Heart left ventricle (tissue), 16 donors: ENCODE results near the gene TRMT44. TPM values are rescaled to one million over a fixed set of nuclear protein-coding genes. Genes with fewer than 3 reads are reported as not detected.

Source experiments
- ATAC-seq, 4 donors: fragments of 200-7000 bp; cut with Tn5 transposase; one replicate each; pipeline ENCODE4 v1.9.1; 2020 to 2022; ENCODE audit warnings: moderate library complexity in 4 of 4, mild to moderate bottlenecking in 3 of 4, moderate number of reproducible peaks in 1 of 4
- DNase-seq, 5 donors: peaks; one replicate each; pipeline ENCODE4 v3.0.0-alpha.2; 2020
- H3K27ac ChIP-seq, 12 donors: fragments of 200-600 bp; sonication (generic) in 4 of 12; one replicate each; pipeline versions ENCODE4 v1.5.0 to v1.8.0; 2016 to 2022; ENCODE audit warnings: mild to moderate bottlenecking in 2 of 12
- H3K27me3 ChIP-seq, 9 donors: fragments of 200-600 bp; sonication (generic) in 2 of 9; one replicate each; pipeline versions ENCODE4 v1.5.1 to v1.8.0; 2016 to 2022; ENCODE audit warnings: mild to moderate bottlenecking in 3 of 9
- H3K36me3 ChIP-seq, 9 donors: fragments of 200-600 bp; sonication (generic) in 2 of 9; one replicate each; pipeline versions ENCODE4 v1.5.0 to v1.8.0; 2018 to 2022; ENCODE audit warnings: mild to moderate bottlenecking in 2 of 9
- H3K4me1 ChIP-seq, 12 donors: fragments of 200-600 bp; sonication (generic) in 4 of 12; one replicate each; pipeline versions ENCODE4 v1.5.0 to v1.8.0; 2016 to 2022; ENCODE audit warnings: mild to moderate bottlenecking in 3 of 12
- H3K4me3 ChIP-seq, 12 donors: fragments of 200-600 bp; sonication (generic) in 4 of 12; one replicate each; pipeline versions ENCODE4 v1.5.0 to v1.8.0; 2017 to 2022; ENCODE audit warnings: mild to moderate bottlenecking in 9 of 12, moderate library complexity in 4 of 12
- H3K9me3 ChIP-seq, 12 donors: fragments of 200-600 bp; sonication (generic) in 4 of 12; one replicate each; pipeline versions ENCODE4 v1.5.0 to v1.8.0; 2016 to 2022; ENCODE audit warnings: mild to moderate bottlenecking in 1 of 12
- CTCF ChIP-seq, 12 donors: fragments of 200-600 bp; sonication (generic) in 4 of 12; IDR thresholded peaks; one replicate each; pipeline versions ENCODE4 v1.5.0 to v1.8.0; 2018 to 2022; ENCODE audit warnings: antibody characterized with exemption in 12 of 12, mild to moderate bottlenecking in 5 of 12
- POLR2A ChIP-seq, 2 donors: fragments of 450-650 bp; IDR thresholded peaks; one replicate each; pipeline ENCODE4 v1.6.1; 2017; ENCODE audit warnings: antibody characterized with exemption in 2 of 2, mild to moderate bottlenecking in 2 of 2, moderate library complexity in 2 of 2
- WGBS, 4 donors: extraction: QIAGEN DNeasy Blood & Tissue Kit in 2 of 4; methylation state at CpG; one replicate each; pipeline versions ENCODE4 v1.1.5 to v1.1.7; 2013 to 2018; 5-methylcytosine and 5-hydroxymethylcytosine counted together
- intact Hi-C, 10 donors: fragments of 100-400 bp; cut with DNase I; formaldehyde crosslinking; loops; one replicate each; pipeline versions ENCODE4 v1.11.1 to v1.14.2; 2022
- long read RNA-seq, 3 donors: library from polyadenylated mRNA; unstranded; transcript quantifications; one replicate each; pipeline ENCODE4 v2.0.0, GENCODE V29; 2020 to 2021
- polyA plus RNA-seq, 2 donors: library from polyadenylated mRNA; stranded (reverse); fragments of 200-250 nt; gene quantifications; one replicate each; pipeline ENCODE4 v1.2.3, GENCODE V29; 2013
- total RNA-seq, 9 donors: library from RNA; depleted of rRNA in 2 of 9; stranded (reverse); fragments of >200 nt in 2 of 9; fragmentation: NEBNext Ultra II Directional in 3 of 9; extraction: Animal tissue kit (Norgen Biotek cat#: 25700) in 3 of 9; gene quantifications; one replicate each; pipeline versions ENCODE4 v1.1.0 to v1.2.4, GENCODE V29; 2016 to 2023
- donor health status: ischemic (EF 13 %, LVEDD 7.1; RV severe dilation, severe dysfunction).
- donor health status: healthy with polysubstance abuse.
- donor health status: DM: no; HTN: yes; CAD: no.
- donor health status: DM: no; HTN: no; CAD: no.
- donor health status: ischemic (EF 25% LVEDD 6.9; RV normal size, moderate dysfunction).
- donor health status: ischemic (EF 25% LVEDD 5.7; RV mildly dilated, moderate dysfunction).
- donor health status: healthy.
- donor health status: DM: yes; HTN: yes; CAD: no.
- donor health status: ischemic (EF 35%, LVEDD 5.7; RV mildly dilated, moderate dysfunction).
- donor health status: nonischemic (EF 11% LVEDD 7.7; RV severe dilation, severe dysfunction).
- donor health status: DM: yes; HTN: yes; CAD: no.
- donor health status: PGD.
- donor health status: ischemic (EF 29% LVEDD 5.4; RV normal size, mild dysfunction).
- donor health status: nonischemic (EF 23%, LVEDD 6.1; RV moderate dilation, normal function).

TRMT44 gene
- 10 to 100 TPM in 1 of 9 donors, 1 to 10 TPM in 8; 7.6 to 11.7 (median 8.6) TPM for total RNA-seq
- 1 to 10 TPM; 6.1 to 6.7 TPM for polyA plus RNA-seq
- long read RNA-seq, donor 1, transcript TRMT44-201 (11 exons, 2,799 nt): major isoform, 5 of 7 reads
- long read RNA-seq, donor 1, partial matches to known transcripts: 1 of 7 reads
- long read RNA-seq, donor 1, other reads (novel, unspliced or antisense): 1 of 7 reads
- long read RNA-seq, donor 2, partial matches to known transcripts: 0 of 3 reads
- long read RNA-seq, donor 2, other reads (novel, unspliced or antisense): 3 of 3 reads
- long read RNA-seq, donor 3, transcript TRMT44-201 (11 exons, 2,799 nt): major isoform, 7 of 10 reads
- long read RNA-seq, donor 3, partial matches to known transcripts: 2 of 10 reads
- long read RNA-seq, donor 3, other reads (novel, unspliced or antisense): 1 of 10 reads

- H3K4me3 ChIP-seq: peak within 1 kb of the TSS; percentile 66 to 100 (median 93)
- WGBS, 4 donors: 0 to 1% (median 0%) methylated on average over 36 to 60 of the region's 60 CpGs
- DNase-seq: peak; percentile 89 to 94 (median 92)
- TF ChIP-seq CTCF (IDR thresholded peaks at IDR 0.05) (no peak), POLR2A (IDR thresholded peaks at IDR 0.05) (peak in 1 of 2 donors; percentile 61)
- intact Hi-C loops: no loop called here
- peak within 1 kb of the TSS; percentile 87 to 98 (median 94) for H3K27ac ChIP-seq
- H3K4me1 ChIP-seq: peaks cover 7 to 71% (median 63%) of the 10 kb centered on the region in 12 donors
- peaks cover 0 to 5% (median 0%) of the 10 kb centered on the region in 9 donors for H3K36me3 ChIP-seq
- no peaks in the 10 kb centered on the region for H3K9me3 ChIP-seq
- H3K27me3 ChIP-seq: no peaks in the 10 kb centered on the region
- peak; percentile 82 to 96 (median 94) for ATAC-seq
These were observed at the start of gene TRMT44, which contains the start of gene ACOX3 for GRCh38 chr4:8440492-8441311. Gene TRMT44, plus strand, starts transcription at chr4:8440777. Its CDS starts 46 bp downstream, at chr4:8440823. Gene ACOX3, minus strand, starts transcription at chr4:8440723. Its CDS starts 24,202 bp downstream, at chr4:8416521.

GRCh38 chr4:8391071-8391470 lies 49.5 kb upstream of the TRMT44 start:
- TF ChIP-seq CTCF (IDR thresholded peaks at IDR 0.05): no peak
- no peak for TF ChIP-seq POLR2A (IDR thresholded peaks at IDR 0.05)
- DNase-seq (peak in 1 of 5 donors; percentile 43), ATAC-seq (no peak)
- Histone ChIP-seq H3K4me1 (peaks cover 0 to 42% (median 30%) of the 10 kb centered on the region in 12 donors), H3K27ac (peak overlapping the region in 4 of 12 donors; percentile 14 to 74 (median 46)), H3K4me3 (no peak overlapping the region), H3K9me3 (no peaks in the 10 kb centered on the region), H3K36me3 (peaks cover 0 to 72% (median 63%) of the 10 kb centered on the region in 9 donors), H3K27me3 (no peaks in the 10 kb centered on the region)
- intact Hi-C loops: loop anchor here in 3 of 10 donors (5.0 to 10.0 kb wide), 2 partner anchors 46 to 49 kb away; no protein-coding TSS in a partner anchor
- 77 to 88% (median 81%) methylated on average over 7 of the region's 7 CpGs for WGBS, 4 donors

GRCh38 chr4:8391972-8392371 lies 48.6 kb upstream of the TRMT44 start:
- H3K4me1 ChIP-seq: peaks cover 0 to 42% (median 30%) of the 10 kb centered on the region in 12 donors
- no peak overlapping the region for H3K4me3 ChIP-seq
- DNase-seq: peak; percentile 69 to 77 (median 75)
- no peak for TF ChIP-seq POLR2A (IDR thresholded peaks at IDR 0.05)
- peak in 1 of 12 donors; percentile 31 for TF ChIP-seq CTCF (IDR thresholded peaks at IDR 0.05)
- H3K36me3 ChIP-seq: peaks cover 0 to 71% (median 64%) of the 10 kb centered on the region in 9 donors
- no peaks in the 10 kb centered on the region for H3K27me3 ChIP-seq
- intact Hi-C loops: loop anchor here in 4 of 10 donors (2.0 to 10.0 kb wide), 3 partner anchors 47 to 51 kb away; no protein-coding TSS in a partner anchor
- peak overlapping the region in 7 of 12 donors; percentile 14 to 94 (median 75) for H3K27ac ChIP-seq
- H3K9me3 ChIP-seq: no peaks in the 10 kb centered on the region
- 61 to 69% (median 64%) methylated on average over 9 of the region's 9 CpGs for WGBS, 4 donors
- peak in 3 of 4 donors; percentile 31 to 45 (median 42) for ATAC-seq
